ENCODE data around the gene AP2M1. TPM values are rescaled to one million over a fixed set of nuclear protein-coding genes. Genes with fewer than 3 reads are reported as not detected.

The AP2M1 gene
- total and polyA plus RNA-seq, 2 of the 13 experiments (the other 11 are each of a cell fraction or from before 2014, with no cell fraction given), result 126 to 146 TPM

- TF ChIP-seq, protein P1, sequence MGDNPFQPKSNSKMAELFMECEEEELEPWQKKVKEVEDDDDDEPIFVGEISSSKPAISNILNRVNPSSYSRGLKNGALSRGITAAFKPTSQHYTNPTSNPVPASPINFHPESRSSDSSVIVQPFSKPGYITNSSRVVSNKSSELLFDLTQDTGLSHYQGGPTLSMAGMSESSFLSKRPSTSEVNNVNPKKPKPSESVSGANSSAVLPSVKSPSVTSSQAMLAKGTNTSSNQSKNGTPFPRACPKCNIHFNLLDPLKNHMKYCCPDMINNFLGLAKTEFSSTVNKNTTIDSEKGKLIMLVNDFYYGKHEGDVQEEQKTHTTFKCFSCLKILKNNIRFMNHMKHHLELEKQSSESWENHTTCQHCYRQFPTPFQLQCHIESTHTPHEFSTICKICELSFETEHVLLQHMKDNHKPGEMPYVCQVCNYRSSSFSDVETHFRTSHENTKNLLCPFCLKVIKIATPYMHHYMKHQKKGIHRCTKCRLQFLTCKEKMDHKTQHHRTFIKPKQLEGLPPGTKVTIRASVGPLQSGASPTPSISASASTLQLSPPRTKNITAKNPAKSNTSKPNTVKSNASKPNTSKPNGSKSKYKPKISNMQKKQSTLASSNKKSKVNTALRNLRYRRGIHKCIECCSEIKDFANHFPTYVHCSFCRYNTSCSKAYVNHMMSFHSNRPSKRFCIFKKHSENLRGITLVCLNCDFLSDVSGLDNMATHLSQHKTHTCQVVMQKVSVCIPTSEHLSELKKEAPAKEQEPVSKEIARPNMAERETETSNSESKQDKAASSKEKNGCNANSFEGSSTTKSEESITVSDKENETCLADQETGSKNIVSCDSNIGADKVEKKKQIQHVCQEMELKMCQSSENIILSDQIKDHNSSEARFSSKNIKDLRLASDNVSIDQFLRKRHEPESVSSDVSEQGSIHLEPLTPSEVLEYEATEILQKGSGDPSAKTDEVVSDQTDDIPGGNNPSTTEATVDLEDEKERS (CRISPR knock-in tag; IDR thresholded peaks at IDR 0.05), result peak; percentile 51; the same call in 1 of the 2 replicates
- TF ChIP-seq MYNN (CRISPR knock-in tag; IDR thresholded peaks at IDR 0.05; ENCODE audit: low read depth) (no peak), SOX6 (IDR thresholded peaks at IDR 0.05) (no peak), SOX6 (CRISPR knock-in tag; IDR thresholded peaks at IDR 0.05) (0 out of 2 replicates have a peak, but pooled peaks have one; percentile 32), RXRA (CRISPR knock-in tag; IDR thresholded peaks at IDR 0.05) (no peak), MBD4 (IDR thresholded peaks at IDR 0.05; ENCODE audit: borderline replicate concordance, low read length) (no peak), ZNF468 (CRISPR knock-in tag; IDR thresholded peaks at IDR 0.05) (no peak), CCDC6 (CRISPR knock-in tag; IDR thresholded peaks at IDR 0.05) (0 out of 2 replicates have a peak, but pooled peaks have one; percentile 42), BCL6 (CRISPR knock-in tag; IDR thresholded peaks at IDR 0.05) (0 out of 2 replicates have a peak, but pooled peaks have one; percentile 1), ZNF136 (CRISPR knock-in tag; IDR thresholded peaks at IDR 0.05; ENCODE audit: low read depth) (no peak), ZNF281 (CRISPR knock-in tag; IDR thresholded peaks at IDR 0.05; ENCODE audit: borderline replicate concordance) (0 out of 2 replicates have a peak, but pooled peaks have one; percentile 52), POLR2G (IDR thresholded peaks at IDR 0.05; ENCODE audit: low read depth, low read length) (no peak), YEATS4 (CRISPR knock-in tag; IDR thresholded peaks at IDR 0.05; ENCODE audit: borderline replicate concordance) (peak; percentile 44; the same call in 1 of the 2 replicates), RFX5 (IDR thresholded peaks at IDR 0.05; ENCODE audit: low read depth, low read length) (no peak)
- TF ChIP-seq, protein P2, sequence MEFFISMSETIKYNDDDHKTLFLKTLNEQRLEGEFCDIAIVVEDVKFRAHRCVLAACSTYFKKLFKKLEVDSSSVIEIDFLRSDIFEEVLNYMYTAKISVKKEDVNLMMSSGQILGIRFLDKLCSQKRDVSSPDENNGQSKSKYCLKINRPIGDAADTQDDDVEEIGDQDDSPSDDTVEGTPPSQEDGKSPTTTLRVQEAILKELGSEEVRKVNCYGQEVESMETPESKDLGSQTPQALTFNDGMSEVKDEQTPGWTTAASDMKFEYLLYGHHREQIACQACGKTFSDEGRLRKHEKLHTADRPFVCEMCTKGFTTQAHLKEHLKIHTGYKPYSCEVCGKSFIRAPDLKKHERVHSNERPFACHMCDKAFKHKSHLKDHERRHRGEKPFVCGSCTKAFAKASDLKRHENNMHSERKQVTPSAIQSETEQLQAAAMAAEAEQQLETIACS (CRISPR knock-in tag; IDR thresholded peaks at IDR 0.05), result peak; percentile 9; the same call in 1 of the 2 replicates
- TF ChIP-seq, protein P3, sequence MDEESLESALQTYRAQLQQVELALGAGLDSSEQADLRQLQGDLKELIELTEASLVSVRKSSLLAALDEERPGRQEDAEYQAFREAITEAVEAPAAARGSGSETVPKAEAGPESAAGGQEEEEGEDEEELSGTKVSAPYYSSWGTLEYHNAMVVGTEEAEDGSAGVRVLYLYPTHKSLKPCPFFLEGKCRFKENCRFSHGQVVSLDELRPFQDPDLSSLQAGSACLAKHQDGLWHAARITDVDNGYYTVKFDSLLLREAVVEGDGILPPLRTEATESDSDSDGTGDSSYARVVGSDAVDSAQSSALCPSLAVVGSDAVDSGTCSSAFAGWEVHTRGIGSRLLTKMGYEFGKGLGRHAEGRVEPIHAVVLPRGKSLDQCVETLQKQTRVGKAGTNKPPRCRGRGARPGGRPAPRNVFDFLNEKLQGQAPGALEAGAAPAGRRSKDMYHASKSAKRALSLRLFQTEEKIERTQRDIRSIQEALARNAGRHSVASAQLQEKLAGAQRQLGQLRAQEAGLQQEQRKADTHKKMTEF (CRISPR knock-in tag; IDR thresholded peaks at IDR 0.05), result peak; percentile 47; the same call in 1 of the 2 replicates
- TF ChIP-seq, protein P4, sequence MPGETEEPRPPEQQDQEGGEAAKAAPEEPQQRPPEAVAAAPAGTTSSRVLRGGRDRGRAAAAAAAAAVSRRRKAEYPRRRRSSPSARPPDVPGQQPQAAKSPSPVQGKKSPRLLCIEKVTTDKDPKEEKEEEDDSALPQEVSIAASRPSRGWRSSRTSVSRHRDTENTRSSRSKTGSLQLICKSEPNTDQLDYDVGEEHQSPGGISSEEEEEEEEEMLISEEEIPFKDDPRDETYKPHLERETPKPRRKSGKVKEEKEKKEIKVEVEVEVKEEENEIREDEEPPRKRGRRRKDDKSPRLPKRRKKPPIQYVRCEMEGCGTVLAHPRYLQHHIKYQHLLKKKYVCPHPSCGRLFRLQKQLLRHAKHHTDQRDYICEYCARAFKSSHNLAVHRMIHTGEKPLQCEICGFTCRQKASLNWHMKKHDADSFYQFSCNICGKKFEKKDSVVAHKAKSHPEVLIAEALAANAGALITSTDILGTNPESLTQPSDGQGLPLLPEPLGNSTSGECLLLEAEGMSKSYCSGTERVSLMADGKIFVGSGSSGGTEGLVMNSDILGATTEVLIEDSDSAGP (CRISPR knock-in tag; IDR thresholded peaks at IDR 0.05; ENCODE audit: borderline replicate concordance), result peak; percentile 99
- TF ChIP-seq, protein P5, sequence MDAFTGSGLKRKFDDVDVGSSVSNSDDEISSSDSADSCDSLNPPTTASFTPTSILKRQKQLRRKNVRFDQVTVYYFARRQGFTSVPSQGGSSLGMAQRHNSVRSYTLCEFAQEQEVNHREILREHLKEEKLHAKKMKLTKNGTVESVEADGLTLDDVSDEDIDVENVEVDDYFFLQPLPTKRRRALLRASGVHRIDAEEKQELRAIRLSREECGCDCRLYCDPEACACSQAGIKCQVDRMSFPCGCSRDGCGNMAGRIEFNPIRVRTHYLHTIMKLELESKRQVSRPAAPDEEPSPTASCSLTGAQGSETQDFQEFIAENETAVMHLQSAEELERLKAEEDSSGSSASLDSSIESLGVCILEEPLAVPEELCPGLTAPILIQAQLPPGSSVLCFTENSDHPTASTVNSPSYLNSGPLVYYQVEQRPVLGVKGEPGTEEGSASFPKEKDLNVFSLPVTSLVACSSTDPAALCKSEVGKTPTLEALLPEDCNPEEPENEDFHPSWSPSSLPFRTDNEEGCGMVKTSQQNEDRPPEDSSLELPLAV (CRISPR knock-in tag; conservative IDR thresholded peaks at IDR 0.05; ENCODE audit: low read depth), result no peak
These were observed 18.1 kb upstream of the AP2M1 start (continued) for GRCh38 chr3:184156522-184156955.
